ENCODE data around the gene STARD10. TPM values are rescaled to one million over a fixed set of nuclear protein-coding genes. Genes with fewer than 3 reads are reported as not detected.

STARD10 gene
- total RNA-seq, 2 experiments from 2014 or later, result 4.0 to 4.5 TPM

DNA sequence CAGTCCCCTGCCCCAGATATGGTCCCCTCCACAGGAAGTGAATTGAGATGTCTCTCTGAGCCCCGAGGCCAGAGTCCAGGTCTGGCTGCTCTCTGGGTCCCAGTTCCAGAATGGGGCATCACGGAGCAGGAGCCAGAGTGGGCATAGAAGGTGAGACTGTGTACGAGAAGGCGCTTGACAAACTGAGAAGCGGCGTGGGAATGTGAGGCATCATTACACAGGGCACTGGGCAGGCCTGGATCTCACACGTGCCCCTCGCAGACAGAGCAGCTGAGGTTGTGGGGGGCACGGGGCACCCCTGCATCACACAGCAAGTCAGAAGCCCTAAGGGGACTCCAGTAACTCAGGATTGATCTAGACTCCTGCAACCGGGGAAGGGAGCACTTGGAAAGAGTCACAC lies 9.2 kb downstream of the STARD10 start:
- H3K36me3 Mint-ChIP-seq (ENCODE audit: low read depth), result no peaks in the 10 kb centered on the region
- H3K4me3 Mint-ChIP-seq, result no peak overlapping the region
- no peaks in the 10 kb centered on the region for H3K9me3 Mint-ChIP-seq (ENCODE audit: insufficient read depth)
- CTCF ChIA-PET, result no interaction called here
- DNase-seq, result no peak
- H3K27me3 Mint-ChIP-seq (ENCODE audit: low read depth), result peaks cover 11% of the 10 kb centered on the region
- ATAC-seq, result no peak
- POLR2A ChIA-PET, result no interaction called here
- H3K4me1 Mint-ChIP-seq (ENCODE audit: low read depth), result peaks cover 35% of the 10 kb centered on the region
- no peak overlapping the region for H3K27ac Mint-ChIP-seq

DNA sequence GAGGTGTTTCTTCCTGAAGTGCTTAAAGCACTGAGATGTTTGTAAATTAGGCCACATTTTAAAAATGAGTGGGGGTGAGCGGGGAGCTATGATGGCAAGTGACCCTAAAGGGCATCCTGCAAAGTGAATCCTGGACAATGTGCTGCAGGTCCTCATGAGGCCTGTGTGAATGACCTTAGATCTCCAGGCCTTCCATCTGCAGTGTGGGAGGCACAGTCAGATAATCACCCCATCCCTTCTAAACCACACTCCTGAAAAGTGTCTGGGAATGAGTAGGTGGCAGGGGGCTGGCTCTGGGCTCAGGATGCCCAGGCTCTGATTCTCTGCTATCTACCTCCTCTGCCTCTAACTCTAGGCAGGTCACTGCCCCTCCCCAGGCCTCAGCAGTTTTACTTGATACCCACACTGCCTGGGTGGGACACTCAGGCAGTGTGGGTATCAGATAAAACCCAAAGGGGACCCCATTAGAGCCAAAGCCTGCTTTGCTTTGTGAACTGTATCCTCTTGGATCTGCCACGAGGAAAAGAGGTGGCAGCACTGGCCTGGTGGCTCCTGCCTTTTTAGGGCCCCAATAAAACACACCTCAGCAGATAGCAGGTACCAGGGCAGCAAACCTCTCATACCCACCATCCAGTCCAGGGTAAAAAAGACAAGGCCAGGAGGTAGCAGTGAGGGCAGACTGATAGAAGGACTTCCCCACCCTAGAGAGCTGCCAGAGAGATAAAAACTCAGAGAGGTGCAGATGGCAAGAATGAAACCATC lies 10.5 kb downstream of the STARD10 start:
- peaks cover 31% of the 10 kb centered on the region for H3K4me1 Mint-ChIP-seq (ENCODE audit: low read depth)
- H3K36me3 Mint-ChIP-seq (ENCODE audit: low read depth), result no peaks in the 10 kb centered on the region
- no peak overlapping the region for H3K4me3 Mint-ChIP-seq
- CTCF ChIA-PET, result interaction anchor here (1.0 to 2.8 kb wide), 6 partner anchors 10 to 394 kb away, joined by 3 to 28 read pairs (median 6); partner anchors contain the start of genes ARAP1 and STARD10
- H3K27me3 Mint-ChIP-seq (ENCODE audit: low read depth), result peaks cover 13% of the 10 kb centered on the region
- H3K9me3 Mint-ChIP-seq (ENCODE audit: insufficient read depth), result no peaks in the 10 kb centered on the region
- H3K27ac Mint-ChIP-seq, result no peak overlapping the region
- POLR2A ChIA-PET, result no interaction called here
- ATAC-seq (no peak), DNase-seq (no peak)

- POLR2A ChIA-PET, result interaction anchor here (1.1 to 1.6 kb wide), 2 partner anchors 11 to 31 kb away, joined by 4 to 7 read pairs; no protein-coding TSS in a partner anchor
- no peak overlapping the region for H3K27ac Mint-ChIP-seq
These were observed 11.5 kb downstream of the STARD10 start for GRCh38 chr11:72782081-72782920.

DNA sequence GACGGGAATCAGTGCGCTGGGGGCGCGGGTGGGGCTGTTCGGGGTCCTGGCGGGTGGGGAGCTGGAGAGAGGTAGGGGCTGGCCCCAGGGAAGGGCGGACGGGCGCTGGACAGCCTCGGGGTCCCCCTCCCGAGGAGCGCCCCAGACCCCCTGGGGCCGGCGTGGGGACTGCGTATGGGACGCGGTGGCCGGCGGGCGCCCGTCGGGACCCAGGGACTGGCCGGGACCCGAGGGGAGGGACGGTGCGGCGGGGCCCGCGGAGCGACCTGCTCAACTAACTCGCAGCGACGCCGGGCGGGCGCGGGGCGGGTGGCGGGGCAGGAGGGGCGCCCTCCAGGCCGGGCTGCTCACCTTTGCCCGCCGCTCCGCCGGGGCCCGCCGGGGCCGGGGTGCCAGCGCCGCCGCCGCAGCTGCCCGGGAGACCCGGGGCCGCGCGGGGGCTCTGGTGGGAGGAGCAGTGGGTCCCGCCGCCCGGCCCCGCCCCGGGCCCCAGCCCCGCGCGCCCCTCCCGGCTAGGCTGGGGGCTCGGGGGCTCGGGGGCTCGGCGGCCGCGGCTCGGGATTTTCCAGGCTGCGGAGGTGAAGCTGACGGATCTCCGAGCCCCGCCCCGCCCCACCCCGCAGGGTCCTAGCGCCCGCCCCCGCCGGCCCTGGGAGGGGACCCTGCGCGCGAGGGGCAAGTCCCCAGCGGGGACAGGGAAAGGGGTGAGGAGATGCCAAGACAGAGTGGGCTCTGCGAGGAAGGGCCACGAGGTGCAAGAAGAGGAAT lies 12.3 kb downstream of the STARD10 start:
- Mint-ChIP-seq H3K27me3 (ENCODE audit: low read depth) (peaks cover 13% of the 10 kb centered on the region), H3K27ac (no peak overlapping the region), H3K4me3 (peak overlapping the region; percentile 67), H3K4me1 (ENCODE audit: low read depth) (peaks cover 20% of the 10 kb centered on the region), H3K36me3 (ENCODE audit: low read depth) (no peaks in the 10 kb centered on the region), H3K9me3 (ENCODE audit: insufficient read depth) (no peaks in the 10 kb centered on the region)
- ChIA-PET POLR2A (interaction anchor here (1.1 to 1.6 kb wide), 2 partner anchors 12 to 32 kb away, joined by 4 to 7 read pairs; no protein-coding TSS in a partner anchor), CTCF (interaction anchor here (0.9 to 2.8 kb wide), 7 partner anchors 12 to 58 kb away, joined by 3 to 28 read pairs (median 6); partner anchors contain the start of genes ARAP1 and STARD10)
- ATAC-seq (peak; percentile 82), DNase-seq (peak; percentile 51)

More at GRCh38 chr11:72782081-72782920, 11.5 kb downstream of the STARD10 start:
- H3K36me3 Mint-ChIP-seq (ENCODE audit: low read depth), result no peaks in the 10 kb centered on the region
- H3K4me3 Mint-ChIP-seq, result peak overlapping the region; percentile 67
- ATAC-seq (peak; percentile 44), DNase-seq (no peak)
- no peaks in the 10 kb centered on the region for H3K9me3 Mint-ChIP-seq (ENCODE audit: insufficient read depth)
- H3K27me3 Mint-ChIP-seq (ENCODE audit: low read depth), result peaks cover 13% of the 10 kb centered on the region
- H3K4me1 Mint-ChIP-seq (ENCODE audit: low read depth), result peaks cover 21% of the 10 kb centered on the region
- CTCF ChIA-PET, result interaction anchor here (1.0 to 2.8 kb wide), 6 partner anchors 11 to 395 kb away, joined by 3 to 28 read pairs (median 6); partner anchors contain the start of genes ARAP1 and STARD10

DNA sequence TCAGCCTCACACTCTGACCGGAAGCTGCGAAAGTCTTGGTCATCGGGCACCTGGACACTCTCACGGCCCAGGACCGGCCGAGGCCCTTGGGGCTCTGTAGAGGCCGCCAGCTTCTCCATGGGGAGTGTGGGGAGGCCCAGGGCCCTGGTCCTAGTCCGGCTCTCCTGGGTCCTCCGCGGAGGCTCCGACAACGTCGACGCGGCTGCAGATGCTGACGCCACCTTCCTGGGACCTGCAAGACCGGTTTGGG lies 12.9 kb downstream of the STARD10 start:
- H3K27me3 Mint-ChIP-seq (ENCODE audit: low read depth), result peaks cover 13% of the 10 kb centered on the region
- H3K4me3 Mint-ChIP-seq, result peak overlapping the region; percentile 54
- H3K27ac Mint-ChIP-seq, result no peak overlapping the region
- ATAC-seq (no peak), DNase-seq (no peak)
- ChIA-PET POLR2A (interaction anchor here (1.6 kb wide), 1 partner anchor 12 kb away, joined by 7 read pairs; no protein-coding TSS in a partner anchor), CTCF (interaction anchor here (0.9 to 2.8 kb wide), 3 partner anchors 12 to 56 kb away, joined by 3 to 28 read pairs (median 6); partner anchors contain the start of gene STARD10)
- H3K9me3 Mint-ChIP-seq (ENCODE audit: insufficient read depth), result no peaks in the 10 kb centered on the region
- H3K36me3 Mint-ChIP-seq (ENCODE audit: low read depth), result no peaks in the 10 kb centered on the region
- H3K4me1 Mint-ChIP-seq (ENCODE audit: low read depth), result peaks cover 21% of the 10 kb centered on the region

- ATAC-seq (no peak), DNase-seq (no peak)
- POLR2A ChIA-PET, result no interaction called here
- Mint-ChIP-seq H3K4me3 (peak overlapping the region; percentile 54), H3K27me3 (ENCODE audit: low read depth) (peaks cover 13% of the 10 kb centered on the region), H3K9me3 (ENCODE audit: insufficient read depth) (no peaks in the 10 kb centered on the region), H3K4me1 (ENCODE audit: low read depth) (peaks cover 21% of the 10 kb centered on the region), H3K27ac (no peak overlapping the region), H3K36me3 (ENCODE audit: low read depth) (no peaks in the 10 kb centered on the region)
- CTCF ChIA-PET, result interaction anchor here (0.9 to 2.8 kb wide), 3 partner anchors 13 to 55 kb away, joined by 3 to 28 read pairs (median 6); partner anchors contain the start of gene STARD10
These were observed 13.4 kb downstream of the STARD10 start for GRCh38 chr11:72780296-72781062.

- ChIA-PET CTCF (interaction anchor here (5.0 kb wide), 1 partner anchor 13 kb away, joined by 31 read pairs; the partner anchor contains the start of gene STARD10), POLR2A (no interaction called here)
- Mint-ChIP-seq H3K4me3 (no peak overlapping the region), H3K36me3 (ENCODE audit: low read depth) (no peaks in the 10 kb centered on the region), H3K27me3 (ENCODE audit: low read depth) (peaks cover 13% of the 10 kb centered on the region), H3K9me3 (ENCODE audit: insufficient read depth) (no peaks in the 10 kb centered on the region), H3K4me1 (ENCODE audit: low read depth) (peaks cover 21% of the 10 kb centered on the region), H3K27ac (no peak overlapping the region)
- DNase-seq (no peak), ATAC-seq (no peak)
These were observed 14.2 kb downstream of the STARD10 start for GRCh38 chr11:72779495-72780128.

DNA sequence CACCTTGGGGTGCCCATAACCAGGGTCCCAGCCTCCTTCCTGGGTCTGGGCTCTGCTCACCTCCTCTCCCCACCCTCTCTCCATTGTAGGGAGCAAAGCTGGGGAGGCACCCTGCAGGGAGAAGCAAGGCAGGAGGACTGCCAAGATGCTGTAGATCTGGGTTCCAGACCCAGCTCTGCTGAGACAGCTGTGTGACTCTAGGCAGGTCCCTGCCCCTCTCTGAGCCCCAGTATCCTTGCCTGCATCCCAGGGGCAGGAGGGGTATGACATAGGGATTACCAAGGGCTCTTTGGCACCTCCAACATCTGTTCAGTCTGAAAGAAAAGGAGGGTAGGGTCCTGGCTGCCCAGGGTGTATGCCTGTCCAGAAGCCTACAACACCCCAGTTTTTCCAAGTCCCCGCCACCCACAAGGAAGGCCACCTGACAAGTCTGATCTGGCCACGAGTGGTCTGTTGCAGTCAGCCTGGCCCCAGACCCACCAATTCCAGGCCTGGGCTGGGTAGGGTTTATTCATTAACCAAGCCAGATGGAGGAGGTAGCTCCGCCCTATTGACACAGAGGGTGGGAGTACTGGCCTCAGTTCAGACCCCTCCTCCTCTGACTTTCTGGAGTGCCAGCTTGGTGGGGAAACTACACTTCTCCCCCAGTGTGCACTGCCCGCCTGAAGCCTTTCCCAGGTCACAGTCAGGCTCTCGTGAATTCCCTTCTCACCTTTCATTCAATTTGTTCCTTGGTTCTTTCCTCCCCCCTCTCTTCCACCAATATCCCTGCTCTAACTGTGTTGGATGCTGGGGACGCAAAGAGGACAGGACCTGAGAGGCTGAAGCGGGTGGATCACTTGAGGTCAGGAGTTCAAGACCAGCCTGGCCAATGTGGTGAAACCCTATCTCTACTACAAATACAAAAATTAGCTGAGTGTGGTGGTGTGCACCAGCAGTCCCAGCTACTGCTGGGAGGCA lies 15.0 kb downstream of the STARD10 start:
- peaks cover 21% of the 10 kb centered on the region for H3K4me1 Mint-ChIP-seq (ENCODE audit: low read depth)
- ATAC-seq, result no peak
- no peak for DNase-seq
- peaks cover 13% of the 10 kb centered on the region for H3K27me3 Mint-ChIP-seq (ENCODE audit: low read depth)
- H3K36me3 Mint-ChIP-seq (ENCODE audit: low read depth), result no peaks in the 10 kb centered on the region
- no peak overlapping the region for H3K27ac Mint-ChIP-seq
- H3K9me3 Mint-ChIP-seq (ENCODE audit: insufficient read depth), result no peaks in the 10 kb centered on the region
- no peak overlapping the region for H3K4me3 Mint-ChIP-seq
- ChIA-PET POLR2A (no interaction called here), CTCF (interaction anchor here (1.6 to 5.0 kb wide), 3 partner anchors 8 to 54 kb away, joined by 5 to 31 read pairs (median 6); partner anchors contain the start of gene STARD10)

DNA sequence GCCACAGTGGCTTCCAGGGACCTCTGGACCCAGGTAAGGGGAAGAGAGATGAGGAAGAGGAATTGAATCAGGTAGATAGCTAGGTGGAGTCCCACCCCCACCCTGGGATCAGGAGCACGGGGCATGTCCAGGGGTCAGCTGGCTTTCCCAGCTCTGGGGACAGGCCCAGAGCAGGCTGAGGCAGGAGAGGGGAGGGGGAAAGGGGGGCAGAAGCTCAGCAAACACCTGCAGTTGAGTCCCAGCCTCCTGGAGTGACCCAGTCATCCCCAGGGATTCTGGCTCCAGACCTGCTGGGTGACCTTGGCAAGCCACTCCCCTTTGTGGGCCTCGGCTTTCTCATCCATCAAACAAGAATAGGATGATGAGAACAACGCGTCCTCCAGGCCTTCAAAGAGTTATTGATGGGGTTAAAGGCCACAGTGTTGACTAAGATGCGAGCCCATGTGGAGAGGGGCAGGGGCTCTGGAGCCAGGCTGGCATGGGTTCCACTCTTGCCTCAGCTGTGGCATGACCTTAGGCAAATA lies 16.0 kb downstream of the STARD10 start:
- Mint-ChIP-seq H3K4me1 (ENCODE audit: low read depth) (peaks cover 21% of the 10 kb centered on the region), H3K36me3 (ENCODE audit: low read depth) (no peaks in the 10 kb centered on the region), H3K9me3 (ENCODE audit: insufficient read depth) (no peaks in the 10 kb centered on the region), H3K27me3 (ENCODE audit: low read depth) (peaks cover 13% of the 10 kb centered on the region), H3K27ac (no peak overlapping the region), H3K4me3 (no peak overlapping the region)
- no peak for DNase-seq
- ChIA-PET CTCF (interaction anchor here (1.6 to 5.0 kb wide), 3 partner anchors 9 to 53 kb away, joined by 5 to 31 read pairs (median 6); partner anchors contain the start of gene STARD10), POLR2A (no interaction called here)
- no peak for ATAC-seq

Data from activated CD8-positive, alpha-beta T cell treated with anti-CD3 and anti-CD28 coated beads, Interleukin-2, amount 10 ng/mL, durations not matched to agents 7 days and 5 days (primary cell).